Heart right ventricle (tissue), 16 donors: ENCODE results near the gene CAMSAP1. TPM values are rescaled to one million over a fixed set of nuclear protein-coding genes. Genes with fewer than 3 reads are reported as not detected.

ENCODE experiments used
- ATAC-seq, 8 donors: fragments of 200-7000 bp; cut with Tn5 transposase; one replicate each; pipeline ENCODE4 v1.9.1; 2020; ENCODE audit warnings: mild to moderate bottlenecking in 8 of 8, moderate library complexity in 8 of 8, moderate number of reproducible peaks in 1 of 8
- DNase-seq, 2 donors: peaks; one replicate each; pipeline ENCODE4 v3.0.0-alpha.2; 2020
- H3K27ac ChIP-seq, 10 donors: fragments of 200-600 bp; sonication (generic) in 2 of 10; one replicate each; pipeline versions ENCODE4 v1.5.0 to v1.8.0; 2020 to 2022; ENCODE audit warnings: mild to moderate bottlenecking in 3 of 10
- H3K27me3 ChIP-seq, 7 donors: fragments of 200-600 bp; one replicate each; pipeline ENCODE4 v1.8.0; 2021 to 2022; ENCODE audit warnings: mild to moderate bottlenecking in 2 of 7
- H3K36me3 ChIP-seq, 9 donors: fragments of 200-600 bp; sonication (generic) in 1 of 9; one replicate each; pipeline versions ENCODE4 v1.5.0 to v1.8.0; 2020 to 2022; ENCODE audit warnings: mild to moderate bottlenecking in 2 of 9
- H3K4me1 ChIP-seq, 9 donors: fragments of 200-600 bp; sonication (generic) in 1 of 9; one replicate each; pipeline versions ENCODE4 v1.5.0 to v1.8.0; 2020 to 2022; ENCODE audit warnings: mild to moderate bottlenecking in 4 of 9
- H3K4me3 ChIP-seq, 10 donors: fragments of 200-600 bp; sonication (generic) in 2 of 10; one replicate each; pipeline versions ENCODE4 v1.5.0 to v1.8.0; 2020 to 2022; ENCODE audit warnings: mild to moderate bottlenecking in 7 of 10, moderate library complexity in 2 of 10
- H3K9me3 ChIP-seq, 11 donors: fragments of 200-600 bp in 10 of 11; sonication (generic) in 2 of 11; one replicate each; pipeline versions ENCODE4 v1.5.0 to v1.8.0; 2013 to 2022; ENCODE audit warnings: mild to moderate bottlenecking in 2 of 11, control low read depth in 1 of 11, moderate library complexity in 1 of 11
- WGBS, 2 donors: extraction: QIAGEN DNeasy Blood & Tissue Kit; methylation state at CpG; one replicate each; pipeline ENCODE4 v1.1.7; 2013; ENCODE audit warnings: inconsistent platforms in 1 of 2; 5-methylcytosine and 5-hydroxymethylcytosine counted together
- intact Hi-C, 10 donors: fragments of 100-400 bp; cut with DNase I; formaldehyde crosslinking; loops; one replicate each; pipeline versions ENCODE4 v1.11.1 to v1.14.2; 2022
- polyA plus RNA-seq, 2 donors: library from polyadenylated mRNA; stranded (reverse); fragments of 200-250 nt; gene quantifications; one replicate each; pipeline ENCODE4 v1.2.3, GENCODE V29; 2013
- total RNA-seq, 10 donors: library from RNA; stranded (reverse); fragmentation: NEBNext Ultra II Directional in 3 of 10; extraction: Animal tissue kit (Norgen Biotek cat#: 25700) in 3 of 10; gene quantifications; one replicate each; pipeline versions ENCODE4 v1.2.1 to v1.2.4, GENCODE V29; 2021 to 2023
- TF ChIP-seq, protein P1 (sequence below), 9 donors: fragments of 200-600 bp; sonication (generic) in 2 of 9; IDR thresholded peaks; one replicate each; pipeline versions ENCODE4 v1.5.0 to v1.8.0; 2021 to 2022; ENCODE audit warnings: antibody characterized with exemption in 9 of 9, mild to moderate bottlenecking in 5 of 9, moderate library complexity in 1 of 9
- donor health status: Arrhythmogenic right ventricular cardiomyopathy.
- donor health status: ischemic (EF 13 %, LVEDD 7.1; RV severe dilation, severe dysfunction).
- donor health status: healthy with polysubstance abuse.
- donor health status: DM: no; HTN: yes; CAD: no.
- donor health status: DM: no; HTN: no; CAD: no.
- donor health status: ischemic (EF 25% LVEDD 6.9; RV normal size, moderate dysfunction).
- donor health status: ischemic (EF 25% LVEDD 5.7; RV mildly dilated, moderate dysfunction).
- donor health status: healthy.
- donor health status: DM: yes; HTN: yes; CAD: no.
- donor health status: Ischemic cardiomyopathy.
- donor health status: ischemic (EF 35%, LVEDD 5.7; RV mildly dilated, moderate dysfunction).
- donor health status: nonischemic (EF 11% LVEDD 7.7; RV severe dilation, severe dysfunction).
- donor health status: DM: yes; HTN: yes; CAD: no.
- donor health status: PGD.
- donor health status: ischemic (EF 29% LVEDD 5.4; RV normal size, mild dysfunction).
- donor health status: nonischemic (EF 23%, LVEDD 6.1; RV moderate dilation, normal function).

CAMSAP1 gene
- total and polyA plus RNA-seq, 12 donors, result 6.7 to 25.0 (median 19.4) TPM

DNA sequence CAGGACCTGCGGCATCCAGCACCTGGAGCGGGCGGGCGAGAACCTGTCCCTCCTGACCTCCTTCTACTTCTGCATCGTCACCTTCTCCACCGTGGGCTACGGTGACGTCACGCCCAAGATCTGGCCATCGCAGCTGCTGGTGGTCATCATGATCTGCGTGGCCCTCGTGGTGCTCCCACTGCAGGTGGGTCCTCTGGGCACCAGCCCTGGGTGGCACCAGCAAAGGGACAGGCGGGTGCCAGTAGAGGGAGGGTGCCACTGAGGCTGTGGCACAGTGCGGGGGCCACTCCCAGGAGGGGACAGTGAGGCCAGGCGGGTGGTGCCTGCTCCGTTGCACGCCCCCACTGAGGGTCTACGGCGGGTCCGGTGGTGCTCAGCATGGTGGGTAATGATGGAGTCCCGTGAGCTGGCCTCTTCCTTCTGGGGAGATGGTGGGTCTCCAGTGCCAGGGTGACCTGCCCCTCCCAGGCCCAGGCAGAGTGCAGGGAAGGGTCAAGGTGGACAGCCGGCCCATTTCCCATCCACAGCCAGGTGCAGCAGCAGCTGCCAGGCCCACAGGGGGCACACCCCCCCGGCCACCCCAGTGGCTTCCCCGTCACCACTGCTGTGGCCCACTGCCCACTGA, 147.6 kb downstream of the CAMSAP1 start:
- no peaks in the 10 kb centered on the region for H3K27me3 ChIP-seq
- no peaks in the 10 kb centered on the region for H3K4me1 ChIP-seq
- intact Hi-C loops, result no loop called here
- TF ChIP-seq, protein P1, sequence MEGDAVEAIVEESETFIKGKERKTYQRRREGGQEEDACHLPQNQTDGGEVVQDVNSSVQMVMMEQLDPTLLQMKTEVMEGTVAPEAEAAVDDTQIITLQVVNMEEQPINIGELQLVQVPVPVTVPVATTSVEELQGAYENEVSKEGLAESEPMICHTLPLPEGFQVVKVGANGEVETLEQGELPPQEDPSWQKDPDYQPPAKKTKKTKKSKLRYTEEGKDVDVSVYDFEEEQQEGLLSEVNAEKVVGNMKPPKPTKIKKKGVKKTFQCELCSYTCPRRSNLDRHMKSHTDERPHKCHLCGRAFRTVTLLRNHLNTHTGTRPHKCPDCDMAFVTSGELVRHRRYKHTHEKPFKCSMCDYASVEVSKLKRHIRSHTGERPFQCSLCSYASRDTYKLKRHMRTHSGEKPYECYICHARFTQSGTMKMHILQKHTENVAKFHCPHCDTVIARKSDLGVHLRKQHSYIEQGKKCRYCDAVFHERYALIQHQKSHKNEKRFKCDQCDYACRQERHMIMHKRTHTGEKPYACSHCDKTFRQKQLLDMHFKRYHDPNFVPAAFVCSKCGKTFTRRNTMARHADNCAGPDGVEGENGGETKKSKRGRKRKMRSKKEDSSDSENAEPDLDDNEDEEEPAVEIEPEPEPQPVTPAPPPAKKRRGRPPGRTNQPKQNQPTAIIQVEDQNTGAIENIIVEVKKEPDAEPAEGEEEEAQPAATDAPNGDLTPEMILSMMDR (IDR thresholded peaks at IDR 0.05), result no peak
- 91 to 94% methylated on average over 24 of the region's 24 CpGs for WGBS, 2 donors
- no peaks in the 10 kb centered on the region for H3K9me3 ChIP-seq
- H3K4me3 ChIP-seq, result no peak overlapping the region
- no peaks in the 10 kb centered on the region for H3K36me3 ChIP-seq
- no peak overlapping the region for H3K27ac ChIP-seq
- ATAC-seq (peak in 1 of 8 donors; percentile 19), DNase-seq (no peak)

GRCh38 chr9:135758870-135759269, 148.5 kb downstream of the CAMSAP1 start:
- Histone ChIP-seq H3K4me1 (no peaks in the 10 kb centered on the region), H3K4me3 (no peak overlapping the region), H3K9me3 (no peaks in the 10 kb centered on the region), H3K27me3 (peaks cover 0 to 3% (median 0%) of the 10 kb centered on the region in 7 donors), H3K27ac (no peak overlapping the region), H3K36me3 (no peaks in the 10 kb centered on the region)
- intact Hi-C loops, result no loop called here
- DNase-seq (no peak), ATAC-seq (peak in 1 of 8 donors; percentile 13)
- WGBS, 2 donors, result 81 to 93% methylated on average over 10 of the region's 10 CpGs
- TF ChIP-seq, protein P1 (IDR thresholded peaks at IDR 0.05), result no peak

Other genes starting within 250 kb of the CAMSAP1 start
- gene LCN9, start 244.2 kb downstream of the CAMSAP1 start, total RNA-seq, result not detected
- gene LCN9, start 244.2 kb downstream of the CAMSAP1 start, polyA plus RNA-seq, result not detected
- not detected for gene SOHLH1, start 208.1 kb downstream of the CAMSAP1 start, total RNA-seq
- gene SOHLH1, start 208.1 kb downstream of the CAMSAP1 start, polyA plus RNA-seq, result not detected
- gene KCNT1, start 205.4 kb downstream of the CAMSAP1 start, total RNA-seq, result 10 to 100 TPM in 1 of 10 donors, 1 to 10 TPM in 9; 1.9 to 14.1 (median 4.8) TPM
- gene KCNT1, start 205.4 kb downstream of the CAMSAP1 start, polyA plus RNA-seq, result 1 to 10 TPM in 1 of 2 donors, under 1 TPM in 1; 0.14 to 3.1 TPM
- 100 to 1,000 TPM in 2 of 10 donors, 10 to 100 TPM in 8; 73.8 to 138 (median 85.4) TPM for gene UBAC1, start 53.8 kb upstream of the CAMSAP1 start, total RNA-seq
- gene UBAC1, start 53.8 kb upstream of the CAMSAP1 start, polyA plus RNA-seq, result 100 to 1,000 TPM in 1 of 2 donors, 10 to 100 TPM in 1; 83.8 to 172 TPM
- gene NACC2, start 187.7 kb upstream of the CAMSAP1 start, total RNA-seq, result 10 to 100 TPM; 32.0 to 55.1 (median 41.1) TPM
- gene NACC2, start 187.7 kb upstream of the CAMSAP1 start, polyA plus RNA-seq, result 10 to 100 TPM; 15.6 to 16.5 TPM
- gene TMEM250, start 211.3 kb upstream of the CAMSAP1 start, total RNA-seq, result 10 to 100 TPM; 12.7 to 24.3 (median 15.4) TPM
- gene TMEM250, start 211.3 kb upstream of the CAMSAP1 start, polyA plus RNA-seq, result 10 to 100 TPM in 1 of 2 donors, 1 to 10 TPM in 1; 9.7 to 26.4 TPM